Activated CD8-positive, alpha-beta memory T cell treated with anti-CD3 and anti-CD28 coated beads, Interleukin-2, amount 50 U/mL, for 1 hour (primary cell): ENCODE measurements around the gene CD28.

ENCODE experiments used
- DNase-seq: peaks from one replicate; pipeline ENCODE4 v3.0.0-alpha.2; 2020; ENCODE audit errors: extremely low read depth

Gene CD28

GRCh38 chr2:203715744-203716143 is 9.3 kb downstream of the CD28 start:
- DNase-seq = no peak

- no peak for DNase-seq
Observed at GRCh38 chr2:203718087-203718486, 11.6 kb downstream of the CD28 start.

- no peak for DNase-seq
Observed at GRCh38 chr2:203719456-203720410, 13.3 kb downstream of the CD28 start.

GRCh38 chr2:203720915-203721672 is 14.7 kb downstream of the CD28 start:
- DNase-seq = no peak

GRCh38 chr2:203721781-203722300 is 15.4 kb downstream of the CD28 start:
- no peak for DNase-seq

GRCh38 chr2:203722411-203722810 is 16.0 kb downstream of the CD28 start:
- DNase-seq = no peak

- no peak for DNase-seq
Observed at GRCh38 chr2:203728321-203728720, 21.9 kb downstream of the CD28 start.

GRCh38 chr2:203730076-203730729 is 23.8 kb downstream of the CD28 start:
- DNase-seq = no peak

- no peak for DNase-seq
Observed at GRCh38 chr2:203730883-203731282, 24.4 kb downstream of the CD28 start.

GRCh38 chr2:203732092-203732952 is 25.9 kb downstream of the CD28 start:
- no peak for DNase-seq

GRCh38 chr2:203732953-203733510 is 26.6 kb downstream of the CD28 start:
- no peak for DNase-seq

GRCh38 chr2:203733684-203734083 is 27.2 kb downstream of the CD28 start:
- no peak for DNase-seq

- no peak for DNase-seq
Observed at GRCh38 chr2:203734276-203734983, 28.0 kb downstream of the CD28 start.

GRCh38 chr2:203737360-203737759 is 30.9 kb downstream of the CD28 start:
- no peak for DNase-seq

- no peak for DNase-seq
Observed at GRCh38 chr2:203739351-203739750, 32.9 kb downstream of the CD28 start.

GRCh38 chr2:203740871-203741281 is 34.4 kb downstream of the CD28 start:
- DNase-seq = peak; percentile 48

- DNase-seq = no peak
Observed at GRCh38 chr2:203741566-203741965, 35.1 kb downstream of the CD28 start.

GRCh38 chr2:203743441-203743981 is 37.1 kb downstream of the CD28 start:
- DNase-seq = no peak

GRCh38 chr2:203744091-203744490 is 37.7 kb downstream of the CD28 start:
- DNase-seq = no peak

GRCh38 chr2:203745267-203745666 is 38.8 kb downstream of the CD28 start:
- no peak for DNase-seq
